ENCODE measurements around the gene PIP4K2B.
"Not testable (repeated sequence)": the region's sequence is repeated elsewhere in the genome, so short reads cannot be mapped to it uniquely, and the experiment has no call there.

- TF ChIP-seq CTCF (conservative IDR thresholded peaks at IDR 0.05; ENCODE audit: low read length); EZH2phosphoT487 (IDR thresholded peaks at IDR 0.05; ENCODE audit: borderline replicate concordance, low read depth, low read length): not testable (repeated sequence)
Observed at GRCh38 chr17:38787999-38788398, 11.4 kb downstream of the PIP4K2B start.

All from OCI-LY7 (cell line).